B cell (primary cell): Measurements from ENCODE around the gene TRABD.

ENCODE experiments used
- CTCF ChIP-seq: fragments of 200-600 bp; IDR thresholded peaks from one replicate; pipeline ENCODE4 v1.8.0; 2022; ENCODE audit warnings: antibody characterized with exemption, mild to moderate bottlenecking
- EZH2 ChIP-seq: IDR thresholded peaks from 2 replicates; pipeline ENCODE4 v1.6.1; 2012; ENCODE audit warnings: borderline replicate concordance, low read depth, mild to moderate bottlenecking, moderate library complexity, low read length; ENCODE audit not compliant: insufficient read depth, poor library complexity, severe bottlenecking

- TF ChIP-seq CTCF: no peak
- TF ChIP-seq EZH2: no peak
These were observed 25.4 kb downstream of the TRABD start for GRCh38 chr22:50211147-50211546.
